ENCODE results near the gene CELSR1. TPM values are rescaled to one million over a fixed set of nuclear protein-coding genes. Genes with fewer than 3 reads are reported as not detected.

CELSR1 gene
- total RNA-seq, 1 experiment from 2014 or later: 22.6 TPM

GRCh38 chr22:46360891-46361290 lies 176.5 kb downstream of the CELSR1 start:
- H3K9me3 ChIP-seq (ENCODE audit: control insufficient read depth, low read depth, low read length): no peaks in the 10 kb centered on the region
- TF ChIP-seq CTCF (conservative IDR thresholded peaks at IDR 0.05): no peak
- no peak overlapping the region for H4K8ac ChIP-seq (replicated peaks; ENCODE audit: insufficient read length, low read depth, low read length)
- no peak overlapping the region for H3K18ac ChIP-seq (ENCODE audit: insufficient read length, low read depth, low read length)
- H2BK5ac ChIP-seq (ENCODE audit: insufficient read length, low read length): no peak overlapping the region
- no peak overlapping the region for H3K23ac ChIP-seq (ENCODE audit: insufficient read length, low read depth, low read length)
- DNase-seq: no peak
- no peak overlapping the region for H3K27ac ChIP-seq (ENCODE audit: insufficient read length, low read depth, low read length)
- no peak overlapping the region for H3K4ac ChIP-seq (ENCODE audit: low read depth, low read length)
- no peak overlapping the region for H4K5ac ChIP-seq (ENCODE audit: insufficient read length, low read depth, low read length)
- Mint-ChIP-seq H3K36me3 (ENCODE audit: insufficient read depth in 1 of 3, low read depth in 3 of 3) (peaks cover 11 to 49% (median 47%) of the 10 kb centered on the region in 3 experiments; a peak in 6 of 7 replicates), H3K27me3 (ENCODE audit: low read depth) (no peaks in the 10 kb centered on the region; the same call in 1 of the 2 replicates), H3K4me1 (no peaks in the 10 kb centered on the region; a peak in 1 of 4 replicates), H3K27ac (no peak overlapping the region), H3K4me3 (no peak overlapping the region), H3K9me3 (peaks cover 2 to 8% of the 10 kb centered on the region in 2 experiments; a peak in 2 of 5 replicates)
- H3K23me2 ChIP-seq (ENCODE audit: insufficient read length, low read depth, low read length, poor library complexity, severe bottlenecking): no peaks in the 10 kb centered on the region
- no peak overlapping the region for H2BK12ac ChIP-seq (ENCODE audit: insufficient read length, low read depth, low read length)
- H3T11ph ChIP-seq (ENCODE audit: low read length): no peak overlapping the region
- no CpG with 5 or more reads among the region's 10 CpGs for WGBS (ENCODE audit: extremely low coverage, insufficient read length, low lambda C conversion rate)
- no peak overlapping the region for H3K56ac ChIP-seq (ENCODE audit: insufficient read length, low read depth, low read length)
- no peak overlapping the region for H3K9ac ChIP-seq (ENCODE audit: extremely low read depth, insufficient read length, low read length)
- H3K79me1 ChIP-seq (ENCODE audit: insufficient read depth, low read depth, low read length, poor library complexity, severe bottlenecking): no peaks in the 10 kb centered on the region
- H2AK5ac ChIP-seq (ENCODE audit: insufficient read length, low read length): no peak overlapping the region
- no peak overlapping the region for H3K4me2 ChIP-seq (ENCODE audit: insufficient read depth, insufficient read length, low read length)
- no peak overlapping the region for H2BK120ac ChIP-seq (ENCODE audit: low read depth, low read length, poor library complexity, severe bottlenecking)
- no peaks in the 10 kb centered on the region for H3K27me3 ChIP-seq (ENCODE audit: insufficient read depth, low read length)
- H4K20me1 ChIP-seq (ENCODE audit: control insufficient read depth, insufficient read depth, insufficient read length): no peaks in the 10 kb centered on the region
- no peak overlapping the region for H2BK15ac ChIP-seq (ENCODE audit: low read depth, low read length)
- H4K91ac ChIP-seq (ENCODE audit: insufficient read length, low read depth, low read length): no peak overlapping the region
- no peak overlapping the region for H2BK20ac ChIP-seq (ENCODE audit: low read depth, low read length, poor library complexity, severe bottlenecking)
- H2AFZ ChIP-seq (ENCODE audit: low read length): no peak overlapping the region
- H3K14ac ChIP-seq (ENCODE audit: insufficient read depth, low read length): no peak overlapping the region
- H3K4me1 ChIP-seq (ENCODE audit: insufficient read depth, low read length): no peaks in the 10 kb centered on the region; the same call in 1 of the 2 replicates
- H3K79me2 ChIP-seq (ENCODE audit: insufficient read depth, low read length): no peaks in the 10 kb centered on the region

Data from H9 (cell line).